Nucleus accumbens (tissue), 56 donors: ENCODE data around the gene OR6B2.
"Not testable (repeated sequence)": the region's sequence is repeated elsewhere in the genome, so short reads cannot be mapped to it uniquely, and the experiment has no call there.

Experiments
- DNase-seq, 56 donors: peaks; one replicate each; lab custom pipeline; 2025; lab: John Stamatoyannopoulos, UW

The OR6B2 gene

GRCh38 chr2:240030379-240031094 is at the start of gene OR6B2:
Gene OR6B2, minus strand, starts transcription at chr2:240030429. Its CDS starts 0 bp downstream, at chr2:240030429.
- no peak for DNase-seq

GRCh38 chr2:240078631-240079030 is 48.4 kb upstream of the OR6B2 start:
- DNase-seq: no peak

GRCh38 chr2:240077442-240077841 is 47.2 kb upstream of the OR6B2 start:
- DNase-seq: no peak

- no peak for DNase-seq
Observed at GRCh38 chr2:240074545-240074944, 44.3 kb upstream of the OR6B2 start.

- no peak for DNase-seq
Observed at GRCh38 chr2:240070907-240071306, 40.7 kb upstream of the OR6B2 start.

GRCh38 chr2:240069829-240070228 is 39.6 kb upstream of the OR6B2 start:
- DNase-seq: no peak

- no peak for DNase-seq
Observed at GRCh38 chr2:240068193-240068592, 38.0 kb upstream of the OR6B2 start.

GRCh38 chr2:240066489-240066888 is 36.3 kb upstream of the OR6B2 start:
- no peak for DNase-seq

- DNase-seq: no peak
Observed at GRCh38 chr2:240064898-240065297, 34.7 kb upstream of the OR6B2 start.

- peak in 22 of 56 donors; percentile 10 to 71 (median 37) for DNase-seq
Observed at GRCh38 chr2:240060977-240061591, 30.9 kb upstream of the OR6B2 start.

- DNase-seq: no peak
Observed at GRCh38 chr2:240056678-240057077, 26.4 kb upstream of the OR6B2 start.

GRCh38 chr2:240055177-240055917 is 25.1 kb upstream of the OR6B2 start:
- no peak for DNase-seq

GRCh38 chr2:240053173-240054155 is 23.2 kb upstream of the OR6B2 start, which contains the start of gene OR6B3:
Gene OR6B3, minus strand, starts transcription at chr2:240053521.
- DNase-seq: no peak

- no peak for DNase-seq
Observed at GRCh38 chr2:240052524-240052923, 22.3 kb upstream of the OR6B2 start.

- peak in 9 of 56 donors; percentile 16 to 44 (median 30) for DNase-seq
Observed at GRCh38 chr2:240051697-240052096, 21.5 kb upstream of the OR6B2 start.

- no peak for DNase-seq
Observed at GRCh38 chr2:240050278-240050677, 20.0 kb upstream of the OR6B2 start.

- no peak for DNase-seq
Observed at GRCh38 chr2:240048237-240048636, 18.0 kb upstream of the OR6B2 start.

- DNase-seq: no peak
Observed at GRCh38 chr2:240045098-240045497, 14.9 kb upstream of the OR6B2 start.

- not testable (repeated sequence) for DNase-seq
Observed at GRCh38 chr2:240044096-240044495, 13.9 kb upstream of the OR6B2 start.
